ENCODE data around the gene ZNF668.

DNA sequence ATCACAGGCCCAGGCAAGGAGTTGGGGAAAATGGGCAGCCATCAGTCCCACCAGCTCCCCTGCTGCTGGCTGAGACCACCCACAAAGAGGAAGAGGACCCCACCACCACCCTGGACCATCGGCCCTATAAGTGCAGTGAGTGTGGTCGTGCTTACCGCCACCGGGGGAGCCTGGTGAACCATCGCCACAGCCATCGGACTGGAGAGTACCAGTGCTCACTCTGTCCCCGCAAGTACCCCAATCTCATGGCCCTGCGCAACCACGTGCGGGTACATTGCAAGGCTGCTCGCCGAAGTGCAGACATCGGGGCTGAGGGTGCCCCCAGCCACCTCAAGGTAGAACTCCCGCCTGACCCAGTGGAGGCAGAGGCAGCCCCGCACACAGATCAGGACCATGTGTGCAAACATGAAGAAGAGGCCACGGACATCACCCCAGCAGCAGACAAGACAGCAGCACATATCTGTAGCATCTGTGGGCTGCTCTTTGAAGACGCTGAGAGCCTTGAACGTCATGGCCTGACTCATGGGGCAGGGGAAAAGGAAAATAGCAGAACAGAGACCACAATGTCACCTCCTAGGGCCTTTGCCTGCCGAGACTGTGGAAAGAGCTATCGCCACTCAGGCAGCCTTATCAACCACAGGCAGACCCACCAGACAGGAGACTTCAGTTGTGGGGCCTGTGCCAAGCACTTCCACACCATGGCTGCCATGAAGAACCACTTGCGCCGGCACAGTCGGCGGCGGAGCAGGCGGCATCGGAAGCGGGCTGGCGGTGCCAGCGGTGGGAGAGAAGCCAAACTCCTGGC, 3.8 kb upstream of the ZNF668 start:
- no peak for TF ChIP-seq ZFP30 (CRISPR knock-in tag; IDR thresholded peaks at IDR 0.05)
- no peak for TF ChIP-seq SNAI2 (CRISPR knock-in tag; IDR thresholded peaks at IDR 0.05)
- TF ChIP-seq ZNF70 (CRISPR knock-in tag; IDR thresholded peaks at IDR 0.05) = no peak
- TF ChIP-seq, protein P1, sequence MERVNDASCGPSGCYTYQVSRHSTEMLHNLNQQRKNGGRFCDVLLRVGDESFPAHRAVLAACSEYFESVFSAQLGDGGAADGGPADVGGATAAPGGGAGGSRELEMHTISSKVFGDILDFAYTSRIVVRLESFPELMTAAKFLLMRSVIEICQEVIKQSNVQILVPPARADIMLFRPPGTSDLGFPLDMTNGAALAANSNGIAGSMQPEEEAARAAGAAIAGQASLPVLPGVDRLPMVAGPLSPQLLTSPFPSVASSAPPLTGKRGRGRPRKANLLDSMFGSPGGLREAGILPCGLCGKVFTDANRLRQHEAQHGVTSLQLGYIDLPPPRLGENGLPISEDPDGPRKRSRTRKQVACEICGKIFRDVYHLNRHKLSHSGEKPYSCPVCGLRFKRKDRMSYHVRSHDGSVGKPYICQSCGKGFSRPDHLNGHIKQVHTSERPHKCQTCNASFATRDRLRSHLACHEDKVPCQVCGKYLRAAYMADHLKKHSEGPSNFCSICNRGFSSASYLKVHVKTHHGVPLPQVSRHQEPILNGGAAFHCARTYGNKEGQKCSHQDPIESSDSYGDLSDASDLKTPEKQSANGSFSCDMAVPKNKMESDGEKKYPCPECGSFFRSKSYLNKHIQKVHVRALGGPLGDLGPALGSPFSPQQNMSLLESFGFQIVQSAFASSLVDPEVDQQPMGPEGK (CRISPR knock-in tag; IDR thresholded peaks at IDR 0.05; ENCODE audit: borderline replicate concordance) = no peak
- TF ChIP-seq ZC3H10 (CRISPR knock-in tag; IDR thresholded peaks at IDR 0.05) = no peak
